HG03097 (cell line): Measurements from ENCODE around the gene TIRAP.
"Not testable (repeated sequence)": the region's sequence is repeated elsewhere in the genome, so short reads cannot be mapped to it uniquely, and the experiment has no call there.

Source experiments
- ATAC-seq: cut with Tn5 transposase; IDR thresholded peaks from one replicate; pipeline ENCODE4 v1.9.1; 2021; ENCODE audit not compliant: unreplicated experiment, low FRiP score

The TIRAP gene

GRCh38 chr11:126282361-126282735 is 545 bp upstream of the TIRAP start:
- no peak for ATAC-seq

GRCh38 chr11:126284829-126285228 is 1.9 kb downstream of the TIRAP start:
- no peak for ATAC-seq

- ATAC-seq, result no peak
Measured at GRCh38 chr11:126288237-126288636, 5.3 kb downstream of the TIRAP start.

GRCh38 chr11:126290887-126291286 is 8.0 kb downstream of the TIRAP start:
- ATAC-seq, result no peak

GRCh38 chr11:126293726-126294125 is 10.8 kb downstream of the TIRAP start:
- ATAC-seq, result no peak

GRCh38 chr11:126297004-126297403 is 14.1 kb downstream of the TIRAP start:
- no peak for ATAC-seq

- peak; percentile 84 for ATAC-seq
Measured at GRCh38 chr11:126303623-126304456, 20.9 kb downstream of the TIRAP start, which contains the start of gene DCPS. TSS of gene DCPS (plus strand) at chr11:126304060. CDS start at chr11:126304081, 21 bp downstream.

- ATAC-seq, result no peak
Measured at GRCh38 chr11:126304457-126305075, 21.7 kb downstream of the TIRAP start.

GRCh38 chr11:126305699-126306098 is 22.8 kb downstream of the TIRAP start:
- ATAC-seq, result no peak

GRCh38 chr11:126307706-126308105 is 24.8 kb downstream of the TIRAP start:
- no peak for ATAC-seq

- ATAC-seq, result no peak
Measured at GRCh38 chr11:126308271-126308671, 25.4 kb downstream of the TIRAP start.

- not testable (repeated sequence) for ATAC-seq
Measured at GRCh38 chr11:126308771-126309170, 25.9 kb downstream of the TIRAP start.

GRCh38 chr11:126310200-126310991 is 27.5 kb downstream of the TIRAP start:
- peak; percentile 34 for ATAC-seq

GRCh38 chr11:126310992-126311310 is 28.1 kb downstream of the TIRAP start:
- ATAC-seq, result no peak

GRCh38 chr11:126311401-126312291 is 28.8 kb downstream of the TIRAP start:
- ATAC-seq, result peak; percentile 77

- no peak for ATAC-seq
Measured at GRCh38 chr11:126312961-126313360, 30.1 kb downstream of the TIRAP start.

GRCh38 chr11:126313826-126314225 is 30.9 kb downstream of the TIRAP start:
- no peak for ATAC-seq

GRCh38 chr11:126317432-126317755 is 34.5 kb downstream of the TIRAP start:
- ATAC-seq, result no peak

GRCh38 chr11:126317756-126318573 is 35.1 kb downstream of the TIRAP start:
- ATAC-seq, result peak; percentile 28
